EL (cell line): ENCODE measurements around the gene OLIG1.

Source experiments
- DNase-seq: peaks from one replicate; pipeline ENCODE4 v3.0.0-alpha.2; 2016

Gene OLIG1

DNA sequence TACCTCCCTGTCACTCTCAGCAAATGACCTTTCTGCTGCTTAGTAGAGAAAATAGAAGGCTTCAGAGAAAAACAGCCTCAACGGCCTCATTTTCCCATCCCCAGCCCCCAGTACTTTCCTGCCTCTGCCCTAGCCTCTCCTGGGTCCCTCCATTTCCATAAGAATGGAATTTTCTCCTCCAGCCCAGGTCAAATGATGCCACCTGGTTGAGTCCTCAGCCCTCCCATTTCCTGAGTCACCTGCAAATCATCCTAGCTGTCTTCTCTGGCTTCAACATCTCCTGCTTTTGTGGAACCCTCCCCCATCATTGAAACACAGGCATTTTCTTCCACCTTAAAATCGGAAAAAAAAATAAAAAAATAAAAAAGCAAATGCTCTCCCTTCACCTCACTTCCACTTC, 35.1 kb downstream of the OLIG1 start:
- DNase-seq: no peak

DNA sequence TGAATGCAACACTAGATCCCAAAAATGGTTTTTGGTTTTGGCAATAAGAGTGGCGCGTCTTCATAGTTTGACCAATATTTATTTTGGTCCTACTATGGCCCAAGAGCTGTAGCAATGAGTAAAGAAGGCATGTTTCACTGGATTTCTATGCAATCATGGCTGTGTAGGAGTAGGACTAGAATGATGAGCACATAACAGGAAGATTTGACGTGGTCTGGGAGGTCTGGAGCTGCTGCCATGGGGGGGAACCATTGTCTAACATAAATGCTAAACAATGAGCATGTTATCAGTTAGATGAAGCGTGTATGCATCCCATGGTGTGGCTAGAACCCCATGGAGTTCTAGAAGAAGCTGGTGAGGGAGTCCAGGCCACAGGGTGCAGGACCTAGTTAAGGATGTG, 38.3 kb downstream of the OLIG1 start:
- no peak for DNase-seq

GRCh38 chr21:33109574-33110339, 39.8 kb downstream of the OLIG1 start:
- DNase-seq: no peak

DNA sequence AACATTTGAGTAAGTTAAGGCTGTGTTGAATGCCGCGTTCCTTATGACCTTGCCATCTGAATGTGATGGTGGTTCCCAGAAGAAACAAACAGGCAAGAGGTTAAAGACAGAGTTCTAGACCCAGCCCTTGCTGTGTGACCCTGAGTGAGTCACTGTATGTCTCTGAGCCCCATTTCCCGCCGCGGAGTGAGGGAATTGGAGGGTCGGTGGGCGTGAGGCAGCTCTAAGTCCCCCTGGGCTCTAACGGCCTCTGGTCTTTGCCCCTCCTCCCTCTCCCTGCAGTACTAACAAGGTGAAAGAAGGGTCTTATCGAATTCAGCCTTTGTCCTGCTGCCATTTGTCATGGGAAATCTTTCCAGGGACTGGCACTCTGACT, 40.4 kb downstream of the OLIG1 start:
- no peak for DNase-seq

GRCh38 chr21:33111577-33111976, 41.6 kb downstream of the OLIG1 start:
- no peak for DNase-seq

- no peak for DNase-seq
These were observed 42.2 kb downstream of the OLIG1 start for GRCh38 chr21:33112151-33112550.

DNA sequence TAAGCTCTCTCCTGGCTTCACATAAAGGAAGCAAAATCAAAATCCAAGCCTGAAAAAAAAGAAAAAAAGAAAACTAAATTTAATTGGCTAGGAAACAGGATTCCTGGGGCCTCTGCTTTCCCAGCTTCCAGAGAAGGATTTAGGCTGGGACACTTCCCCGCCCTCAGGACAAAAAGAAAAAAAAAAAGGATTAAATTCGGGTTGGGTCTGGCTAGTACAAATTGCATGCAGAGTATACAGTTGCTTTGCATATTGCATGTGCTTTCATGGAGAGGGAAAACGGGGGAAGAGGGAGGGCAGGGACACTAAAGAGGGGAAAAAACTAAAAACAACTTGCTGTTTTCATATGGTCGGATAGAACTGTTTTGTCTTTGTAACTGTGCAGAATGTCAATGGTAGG, 42.7 kb downstream of the OLIG1 start:
- no peak for DNase-seq

GRCh38 chr21:33113131-33113530, 43.2 kb downstream of the OLIG1 start:
- DNase-seq: no peak

GRCh38 chr21:33114276-33114675, 44.3 kb downstream of the OLIG1 start:
- no peak for DNase-seq

GRCh38 chr21:33115631-33116510, 45.9 kb downstream of the OLIG1 start:
- no peak for DNase-seq

DNA sequence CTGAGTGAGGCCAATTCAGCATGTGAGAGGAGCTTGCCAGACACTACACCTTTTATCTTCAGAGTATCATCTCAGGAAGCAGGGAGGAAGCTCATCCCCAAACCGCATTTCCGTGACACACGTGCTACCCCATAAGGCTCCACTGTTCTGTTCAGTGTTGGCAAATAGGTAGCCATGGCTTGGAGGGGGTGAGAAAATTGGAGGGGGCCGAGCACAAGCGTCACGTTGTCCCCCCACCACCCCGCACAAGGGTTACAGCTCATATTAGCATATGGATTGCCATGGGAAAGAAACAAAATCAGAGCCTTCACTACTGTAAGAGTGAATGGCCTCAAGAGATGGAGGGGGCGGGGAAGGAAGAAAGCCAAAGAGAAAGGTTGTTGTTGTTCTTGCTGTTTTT, 46.7 kb downstream of the OLIG1 start:
- no peak for DNase-seq

- no peak for DNase-seq
These were observed 47.4 kb downstream of the OLIG1 start for GRCh38 chr21:33117101-33117888.
